EL (cell line): ENCODE results near the gene IRX4.
"Not testable (repeated sequence)": the region's sequence is repeated elsewhere in the genome, so short reads cannot be mapped to it uniquely, and the experiment has no call there.

ENCODE experiments used
- DNase-seq: peaks from one replicate; pipeline ENCODE4 v3.0.0-alpha.2; 2016

Gene IRX4

DNA sequence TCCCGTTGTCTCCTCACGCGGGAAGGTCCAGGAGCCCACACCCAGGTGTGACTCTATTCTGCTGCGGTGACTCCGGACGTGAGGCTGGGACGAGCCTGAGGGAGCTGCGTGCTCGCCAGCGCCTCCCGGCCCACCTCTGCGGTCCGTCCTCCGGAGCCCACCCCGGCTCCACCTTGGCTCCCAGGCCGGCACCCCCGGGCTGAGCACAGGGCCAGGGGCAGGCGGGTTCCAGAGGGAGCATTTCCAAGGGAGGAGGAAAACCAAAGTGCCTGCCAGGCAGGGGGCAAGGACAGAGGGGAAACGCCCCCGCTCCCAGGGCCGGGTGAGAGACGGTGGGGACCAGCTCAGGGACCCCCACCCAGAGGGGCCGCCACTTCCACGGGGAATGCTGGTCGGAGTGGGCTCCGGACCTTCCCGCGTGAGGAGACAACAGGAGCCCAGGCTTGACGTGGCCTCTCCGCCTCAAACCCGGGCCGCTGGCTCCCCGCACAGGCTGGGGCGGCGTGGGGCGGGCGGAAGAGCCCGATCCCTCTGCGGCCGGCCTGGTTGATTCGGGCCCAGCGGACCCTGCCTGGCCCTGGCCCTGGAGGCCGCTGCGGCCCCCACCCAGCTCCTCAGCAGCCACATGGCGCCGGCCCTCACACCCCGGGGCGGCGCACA is 26.0 kb downstream of the IRX4 start:
- DNase-seq = no peak

GRCh38 chr5:1855596-1855995 is 27.1 kb downstream of the IRX4 start:
- no peak for DNase-seq

GRCh38 chr5:1855075-1855474 is 27.6 kb downstream of the IRX4 start:
- DNase-seq = no peak

- DNase-seq = no peak
Measured at GRCh38 chr5:1853531-1853930, 29.2 kb downstream of the IRX4 start.

DNA sequence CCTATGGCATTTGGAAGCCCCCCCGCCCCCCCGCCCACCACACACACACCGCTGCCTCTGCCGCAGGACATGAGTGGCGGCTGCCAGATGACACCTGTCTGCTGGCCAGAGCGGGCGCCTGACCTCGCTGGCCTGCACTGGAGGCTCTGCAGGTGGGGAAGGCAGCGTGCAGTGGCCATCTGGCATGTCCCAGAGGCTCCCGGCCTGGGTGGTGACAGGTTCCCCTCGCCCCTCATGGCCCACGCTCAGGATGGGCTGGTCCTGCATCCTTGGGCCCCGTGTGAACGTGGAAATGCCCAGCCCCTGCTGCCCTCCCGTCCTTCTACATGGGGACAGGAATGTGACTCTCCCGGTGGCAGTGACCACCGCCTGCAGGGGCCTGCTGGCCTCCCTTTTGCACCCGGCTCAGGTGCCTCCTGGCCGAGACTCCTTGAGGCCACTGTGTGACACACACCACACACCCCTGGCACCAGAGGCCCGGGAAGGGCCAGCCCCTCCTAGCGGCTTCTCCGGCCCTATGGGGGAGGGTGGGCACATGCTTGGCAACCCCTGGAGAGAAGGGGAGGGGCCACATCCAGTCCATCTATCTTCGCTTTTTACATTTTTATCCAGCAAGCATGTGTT is 30.3 kb downstream of the IRX4 start:
- no peak for DNase-seq

DNA sequence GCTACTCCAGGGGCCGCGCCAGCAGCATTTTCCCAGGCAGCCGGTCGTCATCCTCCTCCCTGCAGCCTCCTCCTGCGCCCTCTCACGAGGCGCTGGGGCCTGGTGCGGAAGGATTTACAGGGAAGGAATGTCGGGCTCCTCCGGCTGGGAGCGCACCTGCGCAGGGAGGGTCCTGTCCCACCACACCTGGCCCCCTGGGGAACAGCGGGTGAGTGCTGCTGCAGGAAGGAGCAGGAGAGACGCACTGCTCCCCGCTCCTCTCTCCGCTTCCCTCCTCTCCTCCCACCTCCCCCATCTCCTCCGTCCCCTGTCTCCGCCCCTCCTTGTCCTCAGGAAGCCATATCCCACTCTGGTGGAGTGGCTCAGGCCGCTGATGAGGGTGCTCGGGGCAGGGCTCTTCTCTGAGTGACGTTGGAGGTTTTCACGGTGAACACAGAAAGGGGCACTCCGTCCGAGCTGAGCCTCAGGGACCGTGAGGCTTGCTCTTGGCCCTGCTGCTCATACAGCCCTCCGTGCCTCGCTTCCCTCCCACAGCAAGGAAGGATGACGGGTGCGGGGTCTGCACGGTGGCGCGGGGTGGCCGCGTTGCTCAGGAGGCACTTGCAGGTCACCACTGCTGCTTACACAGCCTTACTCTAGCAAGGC is 31.3 kb downstream of the IRX4 start:
- DNase-seq = no peak

GRCh38 chr5:1850324-1851154 is 32.2 kb downstream of the IRX4 start:
- DNase-seq = no peak

DNA sequence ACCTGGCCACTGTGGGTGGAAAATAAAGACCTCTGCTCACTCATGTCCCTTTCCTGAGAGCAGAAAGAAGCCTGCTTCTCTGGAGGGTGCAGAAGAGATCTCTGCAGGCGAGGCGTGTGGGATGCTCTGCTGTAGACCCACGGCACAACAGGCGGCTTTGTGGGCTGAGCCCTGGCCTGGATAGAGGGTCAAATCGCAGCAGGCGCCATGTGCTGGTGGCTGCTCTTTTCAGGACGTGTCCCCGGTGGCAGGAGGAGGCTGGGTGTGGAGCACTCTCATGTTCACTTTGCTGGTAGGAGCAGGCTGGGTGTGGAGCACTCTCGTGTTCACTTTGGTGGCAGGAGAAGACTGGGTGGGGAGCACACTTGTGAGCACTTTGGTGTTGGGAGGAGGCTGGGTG is 35.1 kb downstream of the IRX4 start:
- DNase-seq = no peak

- DNase-seq = no peak
Measured at GRCh38 chr5:1847056-1847455, 35.7 kb downstream of the IRX4 start.

GRCh38 chr5:1846583-1846982 is 36.1 kb downstream of the IRX4 start:
- DNase-seq = no peak

- DNase-seq = no peak
Measured at GRCh38 chr5:1845696-1846095, 37.0 kb downstream of the IRX4 start.

DNA sequence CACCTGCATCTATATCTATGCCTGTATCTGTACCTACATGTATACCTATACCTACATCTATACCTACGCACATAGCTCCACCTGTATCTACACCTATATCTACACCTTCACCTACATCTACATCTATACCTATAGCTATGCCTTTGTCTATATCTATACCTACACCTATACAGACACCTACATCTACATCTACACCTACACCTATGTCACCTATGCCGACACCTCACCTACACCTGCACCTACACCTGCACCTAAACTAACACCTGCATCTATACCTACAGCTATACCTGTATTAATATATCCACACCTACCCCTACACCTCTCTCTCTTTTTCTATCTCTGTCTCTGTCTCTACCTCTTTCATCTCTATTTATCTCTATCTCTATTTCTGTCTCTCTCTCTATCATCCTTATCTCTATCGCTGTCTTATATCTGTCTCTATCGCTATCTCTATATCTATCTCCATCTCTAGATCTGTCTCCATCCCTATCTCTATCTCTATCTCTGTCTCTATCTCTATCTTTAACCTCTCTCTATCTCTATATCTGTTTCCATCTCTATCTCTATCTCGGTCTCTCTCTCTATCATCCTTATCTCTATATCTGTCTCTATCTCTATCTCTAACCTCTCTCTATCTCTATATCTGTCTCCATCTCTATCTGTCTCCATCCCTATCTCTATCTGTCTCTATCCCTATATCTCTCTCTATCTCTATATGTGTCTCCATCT is 37.9 kb downstream of the IRX4 start:
- DNase-seq = no peak

GRCh38 chr5:1843761-1844160 is 39.0 kb downstream of the IRX4 start:
- DNase-seq = not testable (repeated sequence)

GRCh38 chr5:1842004-1842819 is 40.5 kb downstream of the IRX4 start:
- DNase-seq = no peak

GRCh38 chr5:1840741-1841521 is 41.8 kb downstream of the IRX4 start:
- no peak for DNase-seq

DNA sequence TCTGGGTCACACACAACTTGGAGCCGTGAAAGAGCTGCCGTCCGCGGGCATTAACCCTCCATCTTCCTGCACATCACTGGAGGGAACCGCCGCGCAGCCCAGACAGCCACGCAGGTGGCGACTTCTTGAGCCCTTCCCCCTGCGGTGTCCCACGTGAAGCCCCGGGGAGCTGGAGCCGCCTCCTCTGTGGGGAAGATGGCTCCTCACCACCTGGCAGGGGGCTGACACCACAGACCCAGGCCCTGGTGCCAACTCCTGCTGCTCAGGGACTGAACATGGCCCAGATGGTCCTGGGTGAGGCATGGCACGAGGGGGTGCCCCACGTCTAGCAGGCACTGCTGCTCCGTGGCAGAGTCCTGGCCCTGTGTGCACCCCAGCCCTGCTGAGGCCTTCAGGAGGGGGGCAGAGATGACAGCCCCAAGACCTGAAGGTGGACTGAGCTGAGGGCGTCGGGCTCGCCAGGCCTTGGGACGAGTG is 42.6 kb downstream of the IRX4 start:
- no peak for DNase-seq

DNA sequence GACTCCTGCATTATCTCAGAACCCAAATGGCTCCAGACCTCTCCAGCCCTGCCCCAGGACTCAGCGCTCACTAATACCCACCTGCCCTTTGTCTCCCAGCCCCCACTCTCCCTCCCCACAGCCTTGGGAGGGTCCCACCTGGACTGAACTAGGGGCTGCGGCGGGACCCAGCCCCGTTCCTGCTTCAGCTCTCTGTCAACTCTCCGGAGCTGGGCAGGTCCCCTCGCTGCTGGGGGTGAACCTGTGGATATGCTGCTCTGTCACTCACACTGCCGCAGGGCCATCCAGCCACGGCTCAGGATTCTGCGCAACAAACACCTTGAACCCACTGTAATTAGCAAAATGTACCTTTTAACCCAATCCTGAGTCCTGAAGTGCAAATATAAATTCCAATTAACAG is 44.7 kb downstream of the IRX4 start:
- DNase-seq = no peak

- no peak for DNase-seq
Measured at GRCh38 chr5:1836891-1837880, 45.5 kb downstream of the IRX4 start.

- DNase-seq = no peak
Measured at GRCh38 chr5:1836176-1836890, 46.4 kb downstream of the IRX4 start.
